OCI-LY1 (cell line): ENCODE data around the gene TBC1D9B.

Experiments
- CTCF ChIP-seq: fragments of 200-600 bp; sonication (generic), shearing (Covaris generic); IDR thresholded peaks from 2 replicates; pipeline ENCODE4 v1.5.1; 2017; ENCODE audit warnings: mild to moderate bottlenecking, antibody characterized with exemption, low read length, moderate library complexity, mixed read lengths
- EZH2 ChIP-seq: fragments of 200-600 bp; sonication (generic), shearing (Covaris generic); IDR thresholded peaks from 2 replicates; pipeline ENCODE4 v1.8.0; 2017; ENCODE audit warnings: borderline replicate concordance, mixed run types, mild to moderate bottlenecking, antibody characterized with exemption, low read length, moderate library complexity, mixed read lengths

- TF ChIP-seq CTCF (no peak), EZH2 (no peak)
These were observed 87.0 kb downstream of the TBC1D9B start, which contains the start of gene SQSTM1 for GRCh38 chr5:179820483-179821297.
